Testis (tissue), 2 donors: Measurements from ENCODE around the gene VAV2.

Experiments used
- POLR2A ChIP-seq: fragments of 450-650 bp; IDR thresholded peaks from one replicate; pipeline ENCODE4 v1.6.1; 2017; ENCODE audit warnings: antibody characterized with exemption, mild to moderate bottlenecking, moderate library complexity
- TF ChIP-seq, protein P1 (sequence below), 3 experiments: fragments of 450-650 bp in 2 of 3; fragments of 200-600 bp in 1 of 3; sonication (generic) in 1 of 3; IDR thresholded peaks; one replicate each; pipeline ENCODE4 v1.5.1; 2016 to 2019; ENCODE audit warnings: antibody characterized with exemption in 3 of 3, mild to moderate bottlenecking in 2 of 3, moderate library complexity in 1 of 3

DNA sequence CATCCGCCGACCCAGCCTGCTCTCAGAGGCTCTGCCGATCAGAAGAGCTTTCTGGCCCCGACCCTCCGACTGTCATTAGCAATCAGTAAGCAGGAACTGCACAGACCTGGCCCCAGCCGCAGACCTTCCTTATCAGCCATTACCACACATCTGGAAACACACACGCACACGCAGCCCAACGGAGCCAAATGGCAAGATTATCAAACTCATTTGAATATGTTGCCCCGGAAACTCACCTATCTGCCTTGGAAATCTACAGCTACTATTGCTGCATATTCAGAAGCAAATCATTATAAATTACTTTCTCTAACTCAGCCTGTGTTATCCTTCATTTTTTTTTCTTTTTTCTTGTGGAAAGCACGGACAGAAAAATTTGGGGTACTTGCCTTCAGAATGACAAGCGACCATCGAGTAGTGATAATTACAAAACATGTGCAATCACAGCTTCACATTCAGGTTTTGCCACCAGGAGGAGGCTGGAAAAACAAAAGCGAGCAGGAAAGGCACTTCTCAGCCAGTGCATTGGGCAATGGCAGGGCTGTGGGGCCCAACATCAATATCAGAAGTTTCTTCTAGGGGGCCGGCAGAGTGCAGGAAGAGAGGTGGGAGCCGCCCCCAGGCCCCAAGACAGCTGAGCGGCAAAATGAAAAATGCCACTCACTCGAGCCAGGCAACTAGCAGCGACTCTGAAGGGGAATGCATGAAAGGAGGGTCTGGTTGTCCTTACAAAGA, 122.3 kb downstream of the VAV2 start:
- TF ChIP-seq, protein P1, sequence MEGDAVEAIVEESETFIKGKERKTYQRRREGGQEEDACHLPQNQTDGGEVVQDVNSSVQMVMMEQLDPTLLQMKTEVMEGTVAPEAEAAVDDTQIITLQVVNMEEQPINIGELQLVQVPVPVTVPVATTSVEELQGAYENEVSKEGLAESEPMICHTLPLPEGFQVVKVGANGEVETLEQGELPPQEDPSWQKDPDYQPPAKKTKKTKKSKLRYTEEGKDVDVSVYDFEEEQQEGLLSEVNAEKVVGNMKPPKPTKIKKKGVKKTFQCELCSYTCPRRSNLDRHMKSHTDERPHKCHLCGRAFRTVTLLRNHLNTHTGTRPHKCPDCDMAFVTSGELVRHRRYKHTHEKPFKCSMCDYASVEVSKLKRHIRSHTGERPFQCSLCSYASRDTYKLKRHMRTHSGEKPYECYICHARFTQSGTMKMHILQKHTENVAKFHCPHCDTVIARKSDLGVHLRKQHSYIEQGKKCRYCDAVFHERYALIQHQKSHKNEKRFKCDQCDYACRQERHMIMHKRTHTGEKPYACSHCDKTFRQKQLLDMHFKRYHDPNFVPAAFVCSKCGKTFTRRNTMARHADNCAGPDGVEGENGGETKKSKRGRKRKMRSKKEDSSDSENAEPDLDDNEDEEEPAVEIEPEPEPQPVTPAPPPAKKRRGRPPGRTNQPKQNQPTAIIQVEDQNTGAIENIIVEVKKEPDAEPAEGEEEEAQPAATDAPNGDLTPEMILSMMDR (IDR thresholded peaks at IDR 0.05) = no peak
- TF ChIP-seq POLR2A = no peak
